Fibroblast of lung (primary cell): ENCODE measurements around the gene FGA. TPM values are rescaled to one million over a fixed set of nuclear protein-coding genes. Genes with fewer than 3 reads are reported as not detected.

Experiments
- DNase-seq, 2 donors: peaks; one replicate each; pipeline versions ENCODE4 v3.0.0 to v3.0.0-alpha.2; 2010; ENCODE audit warnings: low read depth in 2 of 2
- H2AFZ ChIP-seq: 2 replicates; pipeline ENCODE4 v1.5.1; 2012; ENCODE audit warnings: low read length, control low read depth, inconsistent platforms
- H3K27ac ChIP-seq: 2 replicates; pipeline ENCODE4 v1.5.1; 2011; ENCODE audit warnings: low read length, control low read depth; ENCODE audit not compliant: insufficient read depth
- H3K27me3 ChIP-seq: 2 replicates; pipeline ENCODE4 v1.5.1; 2011; ENCODE audit warnings: mild to moderate bottlenecking, low read length; ENCODE audit not compliant: control insufficient read depth, insufficient read depth
- H3K36me3 ChIP-seq: 2 replicates; pipeline ENCODE4 v1.5.1; 2011; ENCODE audit warnings: low read length; ENCODE audit not compliant: control insufficient read depth, insufficient read depth
- H3K4me1 ChIP-seq: 2 replicates; pipeline ENCODE4 v1.5.1; 2011; ENCODE audit warnings: low read length; ENCODE audit not compliant: control insufficient read depth, insufficient read depth; ENCODE audit errors: extremely low read depth
- H3K4me2 ChIP-seq: 2 replicates; pipeline ENCODE4 v1.5.1; 2011; ENCODE audit warnings: low read length, control low read depth; ENCODE audit not compliant: insufficient read depth; ENCODE audit errors: extremely low read depth
- H3K4me3 ChIP-seq, 4 experiments: fragments of 200-600 bp in 1 of 4; sonication (generic) in 1 of 4; replicated peaks in 1 of 4; 2 replicates each; pipeline ENCODE4 v1.5.1; 2011 to 2016; ENCODE audit warnings: low read length in 4 of 4, low read depth in 3 of 4, mild to moderate bottlenecking in 3 of 4, control low read depth in 2 of 4, inconsistent platforms in 1 of 4, mixed read lengths in 1 of 4; ENCODE audit not compliant: insufficient read depth in 1 of 4; ENCODE audit errors: control extremely low read depth in 1 of 4
- H3K79me2 ChIP-seq: 2 replicates; pipeline ENCODE4 v1.5.1; 2012; ENCODE audit warnings: mild to moderate bottlenecking, low read length, inconsistent platforms; ENCODE audit not compliant: control insufficient read depth, insufficient read depth
- H3K9ac ChIP-seq: 2 replicates; pipeline ENCODE4 v1.5.1; 2011; ENCODE audit warnings: mild to moderate bottlenecking, low read length, control low read depth; ENCODE audit not compliant: insufficient read depth
- H3K9me3 ChIP-seq: 2 replicates; pipeline ENCODE4 v1.5.1; 2012; ENCODE audit warnings: low read depth, low read length; ENCODE audit not compliant: control insufficient read depth, insufficient read depth
- H4K20me1 ChIP-seq: 2 replicates; pipeline ENCODE4 v1.5.1; 2011; ENCODE audit warnings: low read length; ENCODE audit not compliant: control insufficient read depth, insufficient read depth; ENCODE audit errors: extremely low read depth
- EZH2 ChIP-seq: IDR thresholded peaks from 2 replicates; pipeline ENCODE4 v1.5.1; 2012; ENCODE audit warnings: low read length, control low read depth, mild to moderate bottlenecking; ENCODE audit errors: missing control alignments
- polyA plus RNA-seq, 2 donors: library from polyadenylated mRNA; depleted of rRNA in 1 of 2; stranded (reverse) in 1 of 2; unstranded in 1 of 2; fragments of >200 nt; gene quantifications; 2 replicates each; pipeline ENCODE4 v1.2.1, GENCODE V29; 2011 to 2012; ENCODE audit warnings: missing spikeins in 1 of 2
- total RNA-seq: library from RNA; depleted of rRNA; stranded (reverse); fragments of >200 nt; gene quantifications from 2 replicates; pipeline ENCODE4 v1.2.1, GENCODE V29; 2014
- TF ChIP-seq, protein P1 (sequence below), 2 donors: IDR thresholded peaks in 1 of 2; conservative IDR thresholded peaks in 1 of 2; 1 replicate in 1 of 2; 2 replicates in 1 of 2; pipeline ENCODE4 v1.5.1; 2011 to 2012; ENCODE audit warnings: low read length in 2 of 2, control low read depth in 1 of 2, inconsistent platforms in 1 of 2, low read depth in 1 of 2, mild to moderate bottlenecking in 1 of 2

The FGA gene
- total and polyA plus RNA-seq, 2 donors (not counting 1 experiment from before 2014, with no cell fraction given), result not detected

- Histone ChIP-seq H3K4me2 (no peak overlapping the region), H3K9me3 (no peaks in the 10 kb centered on the region), H4K20me1 (no peaks in the 10 kb centered on the region), H2AFZ (no peak overlapping the region), H3K4me3 (no peak overlapping the region), H3K27me3 (no peaks in the 10 kb centered on the region), H3K27ac (no peak overlapping the region), H3K79me2 (no peaks in the 10 kb centered on the region), H3K4me1 (no peaks in the 10 kb centered on the region), H3K9ac (no peak overlapping the region), H3K36me3 (no peaks in the 10 kb centered on the region)
- TF ChIP-seq, protein P1, sequence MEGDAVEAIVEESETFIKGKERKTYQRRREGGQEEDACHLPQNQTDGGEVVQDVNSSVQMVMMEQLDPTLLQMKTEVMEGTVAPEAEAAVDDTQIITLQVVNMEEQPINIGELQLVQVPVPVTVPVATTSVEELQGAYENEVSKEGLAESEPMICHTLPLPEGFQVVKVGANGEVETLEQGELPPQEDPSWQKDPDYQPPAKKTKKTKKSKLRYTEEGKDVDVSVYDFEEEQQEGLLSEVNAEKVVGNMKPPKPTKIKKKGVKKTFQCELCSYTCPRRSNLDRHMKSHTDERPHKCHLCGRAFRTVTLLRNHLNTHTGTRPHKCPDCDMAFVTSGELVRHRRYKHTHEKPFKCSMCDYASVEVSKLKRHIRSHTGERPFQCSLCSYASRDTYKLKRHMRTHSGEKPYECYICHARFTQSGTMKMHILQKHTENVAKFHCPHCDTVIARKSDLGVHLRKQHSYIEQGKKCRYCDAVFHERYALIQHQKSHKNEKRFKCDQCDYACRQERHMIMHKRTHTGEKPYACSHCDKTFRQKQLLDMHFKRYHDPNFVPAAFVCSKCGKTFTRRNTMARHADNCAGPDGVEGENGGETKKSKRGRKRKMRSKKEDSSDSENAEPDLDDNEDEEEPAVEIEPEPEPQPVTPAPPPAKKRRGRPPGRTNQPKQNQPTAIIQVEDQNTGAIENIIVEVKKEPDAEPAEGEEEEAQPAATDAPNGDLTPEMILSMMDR (conservative IDR thresholded peaks at IDR 0.05 in 1 of 2, IDR thresholded peaks at IDR 0.05 in 1 of 2; ENCODE audit: low read depth in 1 of 2, low read length in 2 of 2), result no peak
- TF ChIP-seq EZH2, result no peak
- DNase-seq, result no peak
Observed at GRCh38 chr4:154610582-154610981, 20.0 kb upstream of the FGA start.

GRCh38 chr4:154609532-154609931, 19.0 kb upstream of the FGA start:
- Histone ChIP-seq H3K4me3 (no peak overlapping the region), H3K27ac (no peak overlapping the region), H3K9ac (no peak overlapping the region), H3K79me2 (no peaks in the 10 kb centered on the region), H3K36me3 (no peaks in the 10 kb centered on the region), H4K20me1 (no peaks in the 10 kb centered on the region), H2AFZ (no peak overlapping the region), H3K27me3 (no peaks in the 10 kb centered on the region), H3K9me3 (no peaks in the 10 kb centered on the region), H3K4me1 (no peaks in the 10 kb centered on the region), H3K4me2 (no peak overlapping the region)
- no peak for TF ChIP-seq EZH2
- TF ChIP-seq, protein P1 (conservative IDR thresholded peaks at IDR 0.05 in 1 of 2, IDR thresholded peaks at IDR 0.05 in 1 of 2; ENCODE audit: low read depth in 1 of 2, low read length in 2 of 2), result no peak
- no peak for DNase-seq

DNA sequence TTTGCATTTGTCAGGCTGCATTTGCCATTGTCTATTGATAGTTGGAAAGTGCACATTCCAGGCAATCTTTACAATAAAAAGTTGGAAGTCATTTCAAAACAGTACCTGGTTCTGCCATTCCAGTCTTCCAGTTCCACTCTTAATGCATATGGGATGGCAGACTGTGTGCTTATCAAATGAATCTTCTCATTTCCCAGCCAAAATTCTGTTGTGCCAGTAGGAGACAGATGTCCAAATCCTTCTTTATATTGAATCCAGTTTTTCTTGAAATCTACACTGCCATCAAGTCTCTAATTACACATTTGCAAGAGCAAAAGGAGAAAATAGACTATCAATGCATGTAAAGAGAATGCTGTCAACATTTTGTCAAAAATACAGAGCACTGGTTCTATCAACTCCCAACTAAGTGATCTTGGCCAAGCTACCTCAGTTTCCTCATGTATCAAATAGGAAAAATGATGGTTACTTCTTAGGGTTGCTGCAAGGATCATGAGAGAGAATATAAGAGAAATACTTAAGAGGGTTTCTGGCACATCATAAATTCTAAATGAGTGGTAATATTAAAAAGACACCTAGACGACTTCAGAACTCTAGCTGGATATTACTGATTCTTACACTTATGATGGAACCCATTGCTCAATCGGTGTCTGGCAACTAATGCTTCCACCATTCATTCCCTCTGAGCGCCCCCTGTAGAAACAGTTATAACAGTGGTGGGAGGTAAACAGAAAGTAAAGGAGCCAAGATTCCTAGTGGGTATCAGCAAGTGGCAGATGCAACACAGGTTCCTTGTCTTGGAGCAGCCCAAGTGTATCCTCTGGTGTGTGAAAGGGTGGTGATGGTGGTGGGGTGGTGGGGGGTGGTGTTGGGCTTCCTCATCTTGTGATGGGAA, 18.1 kb upstream of the FGA start:
- no peaks in the 10 kb centered on the region for H3K9me3 ChIP-seq
- DNase-seq, result no peak

More for the DNA sequence above, 18.1 kb upstream of the FGA start:
- Histone ChIP-seq H3K36me3 (no peaks in the 10 kb centered on the region), H3K4me3 (no peak overlapping the region), H4K20me1 (no peaks in the 10 kb centered on the region), H2AFZ (no peak overlapping the region), H3K4me2 (no peak overlapping the region), H3K79me2 (no peaks in the 10 kb centered on the region), H3K9ac (no peak overlapping the region), H3K27ac (no peak overlapping the region), H3K4me1 (no peaks in the 10 kb centered on the region), H3K27me3 (no peaks in the 10 kb centered on the region)
- TF ChIP-seq, protein P1 (conservative IDR thresholded peaks at IDR 0.05 in 1 of 2, IDR thresholded peaks at IDR 0.05 in 1 of 2; ENCODE audit: low read depth in 1 of 2, low read length in 2 of 2), result no peak
- TF ChIP-seq EZH2, result no peak
